GM12878 (cell line): Measurements from ENCODE around the gene SMAD5. TPM values are rescaled to one million over a fixed set of nuclear protein-coding genes. Genes with fewer than 3 reads are reported as not detected.

Experiments used
- ATAC-seq: fragments of 200-7000 bp; cut with Tn5 transposase; 3 replicates; pipeline ENCODE4 v1.9.1; 2020; ENCODE audit warnings: mild to moderate bottlenecking, moderate library complexity
- BruUV-seq: library from RNA; stranded (reverse); fragments of 400-500 nt; replicated peaks from 2 replicates; lab custom pipeline; 2021; lab: Mats Ljungman, UMichigan
- CTCF ChIA-PET: fragments of 300-600 bp; sonication (Branson Sonifier 250); formaldehyde crosslinking; extraction: SDS; loops from one replicate; lab custom pipeline; 2021; ENCODE audit warnings: inconsistent platforms; lab: Yijun Ruan, JAX
- POLR2A ChIA-PET: fragments of 350-600 bp; formaldehyde crosslinking; extraction: SDS; loops from one replicate; lab custom pipeline; 2021; ENCODE audit warnings: inconsistent platforms; lab: Charles Lee
- RAD21 ChIA-PET: fragments of 300-600 bp; sonication (Branson Sonifier 250); formaldehyde crosslinking; loops from one replicate; lab custom pipeline; 2023; ENCODE audit warnings: antibody characterized with exemption; ENCODE audit not compliant: unreplicated experiment; lab: Charles Lee
- SMC1A ChIA-PET: fragments of 300-600 bp; sonication (Branson Sonifier 250); formaldehyde crosslinking; loops from one replicate; lab custom pipeline; 2023; ENCODE audit not compliant: unreplicated experiment, uncharacterized antibody; lab: Charles Lee
- DNase-seq: peaks from one replicate; pipeline ENCODE4 v3.0.0-alpha.2; 2011; ENCODE audit warnings: low read depth, low spot score
- FAIRE-seq: peaks from 3 replicates; lab custom pipeline; 2011; peaks lifted over from hg19 to GRCh38; lab: Jason Lieb, UNC
- H2AFZ ChIP-seq: 2 replicates; pipeline ENCODE4 v1.6.0; 2011; ENCODE audit warnings: low read depth, low read length, control low read depth; ENCODE audit not compliant: control insufficient read depth
- H3K27ac ChIP-seq: 2 replicates; pipeline ENCODE4 v1.5.1; 2011; ENCODE audit warnings: control low read depth; ENCODE audit not compliant: control insufficient read depth, insufficient read depth
- H3K27me3 ChIP-seq, 2 experiments: replicated peaks in 1 of 2; 2 replicates each; pipeline versions ENCODE4 v1.6.0 to v1.6.1; 2011; ENCODE audit warnings: low read length in 1 of 2; ENCODE audit not compliant: control insufficient read depth in 2 of 2, insufficient read depth in 2 of 2
- H3K36me3 ChIP-seq, 2 experiments: 2 replicates each; pipeline ENCODE4 v1.5.1; 2011; ENCODE audit warnings: low read length in 1 of 2; ENCODE audit not compliant: control insufficient read depth in 2 of 2, insufficient read depth in 2 of 2
- H3K4me1 ChIP-seq: 2 replicates; pipeline ENCODE4 v1.6.1; 2011; ENCODE audit warnings: mild to moderate bottlenecking, low read length, moderate library complexity, mixed read lengths; ENCODE audit not compliant: control insufficient read depth, insufficient read depth
- H3K4me2 ChIP-seq: 2 replicates; pipeline ENCODE4 v1.6.0; 2011; ENCODE audit warnings: control low read depth; ENCODE audit not compliant: control insufficient read depth, insufficient read depth
- H3K4me3 ChIP-seq: fragments of 200-600 bp; sonication (generic); 2 replicates; pipeline ENCODE4 v1.5.1; 2016
- H3K79me2 ChIP-seq: 2 replicates; pipeline ENCODE4 v1.6.0; 2011; ENCODE audit warnings: low read length; ENCODE audit not compliant: control insufficient read depth, insufficient read depth
- H3K9ac ChIP-seq: 2 replicates; pipeline ENCODE4 v1.8.0; 2011; ENCODE audit warnings: low read length, control low read depth, mixed read lengths; ENCODE audit not compliant: control insufficient read depth, insufficient read depth
- H3K9me3 ChIP-seq: replicated peaks from 3 replicates; pipeline ENCODE4 v1.5.1; 2011; ENCODE audit warnings: mild to moderate bottlenecking, low read length; ENCODE audit not compliant: control insufficient read depth, insufficient read depth
- H4K20me1 ChIP-seq: 2 replicates; pipeline ENCODE4 v1.6.0; 2011; ENCODE audit not compliant: control insufficient read depth, insufficient read depth
- CBX5 ChIP-seq: sonication (generic); IDR thresholded peaks from 2 replicates; pipeline ENCODE4 v1.6.1; 2016; ENCODE audit warnings: low read depth, moderate library complexity, mild to moderate bottlenecking, inconsistent platforms
- CHD2 ChIP-seq: IDR thresholded peaks from 2 replicates; pipeline ENCODE4 v1.6.1; 2011; ENCODE audit warnings: low read depth, low read length, improper control_type of control experiment, borderline replicate concordance
- FOXM1 ChIP-seq: IDR thresholded peaks from 2 replicates; pipeline ENCODE4 v1.6.1; 2012; ENCODE audit warnings: low read depth, mild to moderate bottlenecking, inconsistent platforms, low read length, moderate library complexity
- GABPA ChIP-seq: IDR thresholded peaks from 2 replicates; pipeline ENCODE4 v1.6.1; 2014; ENCODE audit warnings: antibody characterized with exemption, low read depth, mild to moderate bottlenecking, inconsistent platforms
- HDAC2 ChIP-seq: fragments of 200-600 bp; sonication (generic); IDR thresholded peaks from 2 replicates; pipeline ENCODE4 v1.6.1; 2017
- KLF5 ChIP-seq: fragments of 450-650 bp; IDR thresholded peaks from 2 replicates; pipeline ENCODE4 v1.6.1; 2014; ENCODE audit warnings: mild to moderate bottlenecking; ENCODE audit not compliant: partially characterized antibody
- NRF1 ChIP-seq: conservative IDR thresholded peaks from 2 replicates; pipeline ENCODE4 v1.6.1; 2011; ENCODE audit warnings: mild to moderate bottlenecking, low read depth, low read length, improper control_type of control experiment
- PAX8 ChIP-seq: fragments of 450-650 bp; IDR thresholded peaks from 2 replicates; pipeline ENCODE4 v1.6.1; 2017; ENCODE audit warnings: mild to moderate bottlenecking, moderate library complexity
- POLR2AphosphoS2 ChIP-seq: IDR thresholded peaks from 2 replicates; pipeline ENCODE4 v1.6.1; 2011; ENCODE audit warnings: low read depth, mild to moderate bottlenecking, low read length, improper control_type of control experiment, moderate library complexity
- SMARCA5 ChIP-seq: fragments of 450-650 bp; IDR thresholded peaks from 2 replicates; pipeline ENCODE4 v1.6.1; 2017; ENCODE audit warnings: mild to moderate bottlenecking
- SP1 ChIP-seq: IDR thresholded peaks from one replicate; pipeline ENCODE4 v1.6.1; 2011; ENCODE audit warnings: low read depth, low read length
- SREBF1 ChIP-seq: IDR thresholded peaks from 2 replicates; pipeline ENCODE4 v1.6.1; 2012; ENCODE audit warnings: mild to moderate bottlenecking, low read length
- STAT3 ChIP-seq: IDR thresholded peaks from 2 replicates; pipeline ENCODE4 v1.6.1; 2011; ENCODE audit warnings: low read depth, low read length, improper control_type of control experiment
- TCF12 ChIP-seq: IDR thresholded peaks from 2 replicates; pipeline ENCODE4 v1.6.1; 2011; ENCODE audit warnings: low read depth, mild to moderate bottlenecking, low read length
- ZNF24 ChIP-seq: fragments of 450-650 bp; IDR thresholded peaks from 2 replicates; pipeline ENCODE4 v1.6.1; 2017; ENCODE audit warnings: antibody characterized with exemption, mild to moderate bottlenecking
- ZNF622 ChIP-seq: fragments of 450-650 bp; IDR thresholded peaks from 2 replicates; pipeline ENCODE4 v1.6.1; 2017; ENCODE audit warnings: mild to moderate bottlenecking, inconsistent platforms
- ZSCAN29 ChIP-seq: fragments of 450-650 bp; IDR thresholded peaks from 2 replicates; pipeline ENCODE4 v1.6.1; 2017; ENCODE audit warnings: mild to moderate bottlenecking, moderate library complexity
- whole genome bisulfite sequencing: methylation state at CpG from one replicate; pipeline ENCODE4 v1.1.6; 2016; ENCODE audit warnings: low lambda C conversion rate; ENCODE audit not compliant: insufficient replicate concordance, insufficient coverage; ENCODE audit errors: missing lambda C conversion rate; 5-methylcytosine and 5-hydroxymethylcytosine counted together
- in situ Hi-C: fragments of 300-500 bp; cut with MboI; formaldehyde crosslinking; loops from 9 replicates; pipeline ENCODE4 v1.14.3; 2018; ENCODE audit warnings: mixed read lengths
- intact Hi-C: fragments of 100-400 bp; cut with micrococcal nuclease; formaldehyde crosslinking; loops from one replicate; pipeline ENCODE4 v1.14.2; 2022; ENCODE audit not compliant: unreplicated experiment
- polyA plus RNA-seq, 11 experiments: library from polyadenylated mRNA; depleted of rRNA in 4 of 11; unstranded in 6 of 11; stranded (reverse) in 5 of 11; fragments of >200 nt; fragmentation: Nextera tagmentation in 4 of 11; fragmentation: Illumina TruSeq in 1 of 11; extraction: Ambion mirVana in 4 of 11; extraction: Trizol in 1 of 11; gene quantifications; 1 replicate in 1 of 11; 2 replicates in 10 of 11; pipeline versions ENCODE4 v1.2.1 to v1.2.3, GENCODE V29; 2011 to 2016; ENCODE audit warnings: inconsistent platforms in 2 of 11, missing spikeins in 2 of 11, low read depth in 1 of 11
- total RNA-seq, 4 experiments: library from RNA; depleted of rRNA in 3 of 4; stranded (reverse); fragments of >200 nt in 3 of 4; fragmentation: Illumina TruSeq in 1 of 4; extraction: Trizol in 1 of 4; gene quantifications; 2 replicates each; pipeline versions ENCODE4 v1.2.1 to v1.2.3, GENCODE V29; 2013 to 2021
- TF ChIP-seq, protein P1 (sequence below): IDR thresholded peaks from 2 replicates; pipeline ENCODE4 v1.6.1; 2012; ENCODE audit warnings: mild to moderate bottlenecking, low read depth, low read length
- TF ChIP-seq, protein P2 (sequence below): fragments of 450-650 bp; IDR thresholded peaks from 2 replicates; pipeline ENCODE4 v1.6.1; 2016; ENCODE audit warnings: mild to moderate bottlenecking
- TF ChIP-seq, protein P3 (sequence below): fragments of 450-650 bp; IDR thresholded peaks from 2 replicates; pipeline ENCODE4 v1.6.1; 2018; ENCODE audit warnings: mild to moderate bottlenecking, low read depth, moderate library complexity; ENCODE audit not compliant: partially characterized antibody

The SMAD5 gene
- total and polyA plus RNA-seq, 10 of the 15 experiments (the other 5 are each of a cell fraction or from before 2014, with no cell fraction given) = 3.6 to 40.6 (median 11.7) TPM

DNA sequence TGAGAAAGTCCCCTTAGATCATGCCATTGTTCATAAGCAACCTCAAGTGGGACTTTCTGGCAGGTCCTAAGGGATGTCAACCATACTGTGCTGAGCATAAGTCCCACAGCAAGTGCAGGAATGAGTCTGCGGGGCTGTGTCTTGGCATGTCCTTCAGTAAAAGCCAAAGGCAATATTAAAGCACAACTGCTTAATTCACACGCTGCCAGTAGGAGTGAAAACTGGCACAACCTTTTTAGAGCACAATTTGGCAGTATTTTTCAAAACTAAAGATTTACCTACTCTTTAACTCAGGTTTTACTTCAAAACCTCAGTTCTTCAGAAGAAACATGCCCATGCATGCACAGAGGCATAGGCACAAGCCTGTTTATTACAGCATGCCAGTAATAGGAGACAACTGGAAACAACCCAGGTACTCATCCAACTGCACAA lies 24.4 kb upstream of the SMAD5 start:
- RAD21 ChIA-PET = interaction anchor here (0.8 to 1.6 kb wide), 2 partner anchors 33 to 34 kb away, joined by 3 to 7 read pairs; no protein-coding TSS in a partner anchor
- no peak overlapping the region for H3K4me2 ChIP-seq
- TF ChIP-seq ZNF24 (no peak), HDAC2 (no peak), CBX5 (no peak), ZSCAN29 (no peak), SREBF1 (no peak), FOXM1 (peak; percentile 48; the same call in 1 of the 2 replicates), PAX8 (no peak), SP1 (no peak), POLR2AphosphoS2 (no peak), NRF1 (no peak), TCF12 (0 out of 2 replicates have a peak, but pooled peaks have one; percentile 27), CHD2 (no peak), STAT3 (no peak), KLF5 (no peak), GABPA (no peak; the same call in 1 of the 2 replicates), ZNF622 (no peak), SMARCA5 (no peak)
- TF ChIP-seq, protein P1, sequence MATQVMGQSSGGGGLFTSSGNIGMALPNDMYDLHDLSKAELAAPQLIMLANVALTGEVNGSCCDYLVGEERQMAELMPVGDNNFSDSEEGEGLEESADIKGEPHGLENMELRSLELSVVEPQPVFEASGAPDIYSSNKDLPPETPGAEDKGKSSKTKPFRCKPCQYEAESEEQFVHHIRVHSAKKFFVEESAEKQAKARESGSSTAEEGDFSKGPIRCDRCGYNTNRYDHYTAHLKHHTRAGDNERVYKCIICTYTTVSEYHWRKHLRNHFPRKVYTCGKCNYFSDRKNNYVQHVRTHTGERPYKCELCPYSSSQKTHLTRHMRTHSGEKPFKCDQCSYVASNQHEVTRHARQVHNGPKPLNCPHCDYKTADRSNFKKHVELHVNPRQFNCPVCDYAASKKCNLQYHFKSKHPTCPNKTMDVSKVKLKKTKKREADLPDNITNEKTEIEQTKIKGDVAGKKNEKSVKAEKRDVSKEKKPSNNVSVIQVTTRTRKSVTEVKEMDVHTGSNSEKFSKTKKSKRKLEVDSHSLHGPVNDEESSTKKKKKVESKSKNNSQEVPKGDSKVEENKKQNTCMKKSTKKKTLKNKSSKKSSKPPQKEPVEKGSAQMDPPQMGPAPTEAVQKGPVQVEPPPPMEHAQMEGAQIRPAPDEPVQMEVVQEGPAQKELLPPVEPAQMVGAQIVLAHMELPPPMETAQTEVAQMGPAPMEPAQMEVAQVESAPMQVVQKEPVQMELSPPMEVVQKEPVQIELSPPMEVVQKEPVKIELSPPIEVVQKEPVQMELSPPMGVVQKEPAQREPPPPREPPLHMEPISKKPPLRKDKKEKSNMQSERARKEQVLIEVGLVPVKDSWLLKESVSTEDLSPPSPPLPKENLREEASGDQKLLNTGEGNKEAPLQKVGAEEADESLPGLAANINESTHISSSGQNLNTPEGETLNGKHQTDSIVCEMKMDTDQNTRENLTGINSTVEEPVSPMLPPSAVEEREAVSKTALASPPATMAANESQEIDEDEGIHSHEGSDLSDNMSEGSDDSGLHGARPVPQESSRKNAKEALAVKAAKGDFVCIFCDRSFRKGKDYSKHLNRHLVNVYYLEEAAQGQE = no peak
- TF ChIP-seq, protein P2, sequence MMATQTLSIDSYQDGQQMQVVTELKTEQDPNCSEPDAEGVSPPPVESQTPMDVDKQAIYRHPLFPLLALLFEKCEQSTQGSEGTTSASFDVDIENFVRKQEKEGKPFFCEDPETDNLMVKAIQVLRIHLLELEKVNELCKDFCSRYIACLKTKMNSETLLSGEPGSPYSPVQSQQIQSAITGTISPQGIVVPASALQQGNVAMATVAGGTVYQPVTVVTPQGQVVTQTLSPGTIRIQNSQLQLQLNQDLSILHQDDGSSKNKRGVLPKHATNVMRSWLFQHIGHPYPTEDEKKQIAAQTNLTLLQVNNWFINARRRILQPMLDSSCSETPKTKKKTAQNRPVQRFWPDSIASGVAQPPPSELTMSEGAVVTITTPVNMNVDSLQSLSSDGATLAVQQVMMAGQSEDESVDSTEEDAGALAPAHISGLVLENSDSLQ = no peak
- TF ChIP-seq, protein P3, sequence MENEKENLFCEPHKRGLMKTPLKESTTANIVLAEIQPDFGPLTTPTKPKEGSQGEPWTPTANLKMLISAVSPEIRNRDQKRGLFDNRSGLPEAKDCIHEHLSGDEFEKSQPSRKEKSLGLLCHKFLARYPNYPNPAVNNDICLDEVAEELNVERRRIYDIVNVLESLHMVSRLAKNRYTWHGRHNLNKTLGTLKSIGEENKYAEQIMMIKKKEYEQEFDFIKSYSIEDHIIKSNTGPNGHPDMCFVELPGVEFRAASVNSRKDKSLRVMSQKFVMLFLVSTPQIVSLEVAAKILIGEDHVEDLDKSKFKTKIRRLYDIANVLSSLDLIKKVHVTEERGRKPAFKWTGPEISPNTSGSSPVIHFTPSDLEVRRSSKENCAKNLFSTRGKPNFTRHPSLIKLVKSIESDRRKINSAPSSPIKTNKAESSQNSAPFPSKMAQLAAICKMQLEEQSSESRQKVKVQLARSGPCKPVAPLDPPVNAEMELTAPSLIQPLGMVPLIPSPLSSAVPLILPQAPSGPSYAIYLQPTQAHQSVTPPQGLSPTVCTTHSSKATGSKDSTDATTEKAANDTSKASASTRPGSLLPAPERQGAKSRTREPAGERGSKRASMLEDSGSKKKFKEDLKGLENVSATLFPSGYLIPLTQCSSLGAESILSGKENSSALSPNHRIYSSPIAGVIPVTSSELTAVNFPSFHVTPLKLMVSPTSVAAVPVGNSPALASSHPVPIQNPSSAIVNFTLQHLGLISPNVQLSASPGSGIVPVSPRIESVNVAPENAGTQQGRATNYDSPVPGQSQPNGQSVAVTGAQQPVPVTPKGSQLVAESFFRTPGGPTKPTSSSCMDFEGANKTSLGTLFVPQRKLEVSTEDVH = no peak

More for the DNA sequence above, 24.4 kb upstream of the SMAD5 start:
- no peak overlapping the region for H3K4me3 ChIP-seq
- in situ Hi-C loops (no loop called here), intact Hi-C loops (no loop called here)
- no peaks in the 10 kb centered on the region for H4K20me1 ChIP-seq
- no peak overlapping the region for H2AFZ ChIP-seq
- H3K27me3 ChIP-seq = no peaks in the 10 kb centered on the region
- H3K9ac ChIP-seq = no peak overlapping the region
- H3K79me2 ChIP-seq = no peaks in the 10 kb centered on the region
- ChIA-PET SMC1A (interaction anchor here (1.4 kb wide), 3 partner anchors 10 to 33 kb away, joined by 4 to 11 read pairs (median 6); no protein-coding TSS in a partner anchor), CTCF (interaction anchor here (1.5 to 1.6 kb wide), 2 partner anchors 10 to 27 kb away, joined by 4 to 5 read pairs; no protein-coding TSS in a partner anchor), POLR2A (no interaction called here)
- peak; percentile 82 for ATAC-seq
- peak; percentile 45 for DNase-seq
- BruUV-seq = no TSS peak
- H3K9me3 ChIP-seq = no peaks in the 10 kb centered on the region
- no peak for FAIRE-seq
- 4% methylated on average over 2 of the region's 2 CpGs for WGBS
- no peaks in the 10 kb centered on the region for H3K4me1 ChIP-seq
- H3K36me3 ChIP-seq = no peaks in the 10 kb centered on the region
- no peak overlapping the region for H3K27ac ChIP-seq
